HepG2 (cell line): ENCODE measurements around the gene CREB3. TPM values are rescaled to one million over a fixed set of nuclear protein-coding genes. Genes with fewer than 3 reads are reported as not detected.
A peak's percentile ranks its signal among the peaks of the same experiment; 100 is the strongest.

Source experiments
- ATRX ChIP-seq: sonication (generic); formaldehyde crosslinking; IDR thresholded peaks from 2 replicates; pipeline ENCODE4 v1.4.0; 2020; ENCODE audit warnings: missing genetic modification reagents, borderline replicate concordance
- CREM ChIP-seq, 2 experiments: sonication (generic) in 1 of 2; formaldehyde crosslinking in 1 of 2; IDR thresholded peaks; 2 replicates each; pipeline versions ENCODE4 v1.4.0 to v1.6.1; 2016 to 2020; ENCODE audit warnings: antibody characterized with exemption in 1 of 2, mild to moderate bottlenecking in 1 of 2, missing genetic modification reagents in 1 of 2
- HNRNPL ChIP-seq: fragments of 200-400 bp; formaldehyde crosslinking; IDR thresholded peaks from 2 replicates; pipeline ENCODE4 v1.6.1; 2017; ENCODE audit warnings: mild to moderate bottlenecking, low read depth, low read length
- MTA1 ChIP-seq: sonication (generic); formaldehyde crosslinking; IDR thresholded peaks from 2 replicates; pipeline ENCODE4 v1.4.0; 2020; ENCODE audit warnings: missing genetic modification reagents, mild to moderate bottlenecking, borderline replicate concordance
- NCOR1 ChIP-seq: fragments of 200-600 bp; sonication (generic); IDR thresholded peaks from 2 replicates; pipeline ENCODE4 v1.7.0; 2017; ENCODE audit warnings: antibody characterized with exemption, low read length, borderline replicate concordance
- POLR2AphosphoS2 ChIP-seq: IDR thresholded peaks from 2 replicates; pipeline ENCODE4 v1.6.1; 2011; ENCODE audit warnings: low read depth, low read length, improper control_type of control experiment
- RAD51 ChIP-seq: fragments of 450-650 bp; IDR thresholded peaks from 2 replicates; pipeline ENCODE4 v1.6.1; 2016; ENCODE audit warnings: borderline replicate concordance
- REPIN1 ChIP-seq: sonication (generic); formaldehyde crosslinking; IDR thresholded peaks from 2 replicates; pipeline ENCODE4 v1.8.0; 2022; ENCODE audit warnings: missing genetic modification reagents, low read depth, mild to moderate bottlenecking, borderline replicate concordance
- REXO4 ChIP-seq: sonication (generic); formaldehyde crosslinking; IDR thresholded peaks from 2 replicates; pipeline ENCODE4 v1.8.0; 2022; ENCODE audit warnings: missing genetic modification reagents, mild to moderate bottlenecking, borderline replicate concordance
- SMC3 ChIP-seq: IDR thresholded peaks from 2 replicates; pipeline ENCODE4 v1.6.1; 2011; ENCODE audit warnings: low read length, improper control_type of control experiment
- SRY ChIP-seq: sonication (generic); formaldehyde crosslinking; IDR thresholded peaks from 2 replicates; pipeline ENCODE4 v1.8.0; 2022; ENCODE audit warnings: mild to moderate bottlenecking, missing genetic modification reagents
- STAG1 ChIP-seq: sonication (generic); formaldehyde crosslinking; IDR thresholded peaks from 2 replicates; pipeline ENCODE4 v1.4.0; 2020; ENCODE audit warnings: missing genetic modification reagents
- XRCC5 ChIP-seq: fragments of 200-400 bp; formaldehyde crosslinking; optimal IDR thresholded peaks from 2 replicates; pipeline ENCODE3; 2017; ENCODE audit warnings: mild to moderate bottlenecking, low read length
- ZFP41 ChIP-seq: sonication (generic); formaldehyde crosslinking; IDR thresholded peaks from 2 replicates; pipeline ENCODE4 v1.4.0; 2020; ENCODE audit warnings: mild to moderate bottlenecking, missing genetic modification reagents, borderline replicate concordance
- ZFX ChIP-seq: sonication (generic); formaldehyde crosslinking; IDR thresholded peaks from 2 replicates; pipeline ENCODE4 v1.4.0; 2020; ENCODE audit warnings: mild to moderate bottlenecking, low read depth, missing genetic modification reagents, moderate library complexity
- ZNF24 ChIP-seq: fragments of 450-650 bp; IDR thresholded peaks from 2 replicates; pipeline ENCODE4 v1.6.1; 2017; ENCODE audit warnings: antibody characterized with exemption, mild to moderate bottlenecking
- ZNF496 ChIP-seq: sonication (generic); formaldehyde crosslinking; IDR thresholded peaks from 2 replicates; pipeline ENCODE4 v1.8.1; 2023; ENCODE audit warnings: mild to moderate bottlenecking, moderate library complexity, missing genetic modification reagents; ENCODE audit not compliant: insufficient replicate concordance
- ZNF558 ChIP-seq: sonication (generic); formaldehyde crosslinking; IDR thresholded peaks from 2 replicates; pipeline ENCODE4 v1.9.0; 2022; ENCODE audit warnings: mild to moderate bottlenecking, missing genetic modification reagents, borderline replicate concordance
- ZNF589 ChIP-seq: sonication (generic); formaldehyde crosslinking; conservative IDR thresholded peaks from 2 replicates; pipeline ENCODE4 v1.8.0; 2022; ENCODE audit warnings: mild to moderate bottlenecking, moderate library complexity, missing genetic modification reagents
- ZNF614 ChIP-seq: IDR thresholded peaks from 2 replicates; pipeline ENCODE4 v1.6.1; 2018; ENCODE audit warnings: missing biosample characterization, missing genetic modification reagents, inconsistent platforms, borderline replicate concordance
- ZNF761 ChIP-seq: sonication (generic); formaldehyde crosslinking; conservative IDR thresholded peaks from 2 replicates; pipeline ENCODE4 v1.4.0; 2020; ENCODE audit warnings: mild to moderate bottlenecking, missing genetic modification reagents
- ZNF775 ChIP-seq: sonication (generic); formaldehyde crosslinking; IDR thresholded peaks from 2 replicates; pipeline ENCODE4 v1.4.0; 2020; ENCODE audit warnings: missing genetic modification reagents, mild to moderate bottlenecking, moderate library complexity, borderline replicate concordance
- ZNF839 ChIP-seq: sonication (generic); formaldehyde crosslinking; IDR thresholded peaks from 2 replicates; pipeline ENCODE4 v1.4.0; 2020; ENCODE audit warnings: missing genetic modification reagents, mild to moderate bottlenecking, borderline replicate concordance
- ZSCAN20 ChIP-seq: sonication (generic); formaldehyde crosslinking; IDR thresholded peaks from 2 replicates; pipeline ENCODE4 v1.4.0; 2020; ENCODE audit warnings: missing genetic modification reagents, mild to moderate bottlenecking, borderline replicate concordance
- polyA plus RNA-seq, 8 experiments: library from polyadenylated mRNA; depleted of rRNA in 3 of 8; stranded (reverse) in 7 of 8; unstranded in 1 of 8; fragments of >200 nt; fragmentation: Illumina TruSeq in 4 of 8; extraction: Trizol in 4 of 8; gene quantifications; 2 replicates each; pipeline versions ENCODE4 v1.2.1 to v1.2.3, GENCODE V29; 2011 to 2016; ENCODE audit warnings: low read depth in 4 of 8, missing spikeins in 1 of 8, mixed read lengths in 1 of 8; ENCODE audit not compliant: insufficient read depth in 1 of 8
- total RNA-seq, 5 experiments: library from RNA; depleted of rRNA; stranded (reverse); fragments of >200 nt; fragmentation: Illumina TruSeq; extraction: Trizol; gene quantifications; 2 replicates each; pipeline ENCODE4 v1.2.3, GENCODE V29; 2016; ENCODE audit warnings: low read depth in 1 of 5
- TF ChIP-seq, protein P1 (sequence below): sonication (generic); formaldehyde crosslinking; IDR thresholded peaks from 2 replicates; pipeline ENCODE4 v1.5.0; 2020; ENCODE audit warnings: mild to moderate bottlenecking, missing genetic modification reagents, borderline replicate concordance
- TF ChIP-seq, protein P2 (sequence below): sonication (generic); formaldehyde crosslinking; IDR thresholded peaks from 2 replicates; pipeline ENCODE4 v1.4.0; 2020; ENCODE audit warnings: mild to moderate bottlenecking, missing genetic modification reagents

CREB3 gene
- total and polyA plus RNA-seq, 2 of the 13 experiments (the other 11 are each of a cell fraction or from before 2014, with no cell fraction given), result 11.1 to 34.2 TPM

DNA sequence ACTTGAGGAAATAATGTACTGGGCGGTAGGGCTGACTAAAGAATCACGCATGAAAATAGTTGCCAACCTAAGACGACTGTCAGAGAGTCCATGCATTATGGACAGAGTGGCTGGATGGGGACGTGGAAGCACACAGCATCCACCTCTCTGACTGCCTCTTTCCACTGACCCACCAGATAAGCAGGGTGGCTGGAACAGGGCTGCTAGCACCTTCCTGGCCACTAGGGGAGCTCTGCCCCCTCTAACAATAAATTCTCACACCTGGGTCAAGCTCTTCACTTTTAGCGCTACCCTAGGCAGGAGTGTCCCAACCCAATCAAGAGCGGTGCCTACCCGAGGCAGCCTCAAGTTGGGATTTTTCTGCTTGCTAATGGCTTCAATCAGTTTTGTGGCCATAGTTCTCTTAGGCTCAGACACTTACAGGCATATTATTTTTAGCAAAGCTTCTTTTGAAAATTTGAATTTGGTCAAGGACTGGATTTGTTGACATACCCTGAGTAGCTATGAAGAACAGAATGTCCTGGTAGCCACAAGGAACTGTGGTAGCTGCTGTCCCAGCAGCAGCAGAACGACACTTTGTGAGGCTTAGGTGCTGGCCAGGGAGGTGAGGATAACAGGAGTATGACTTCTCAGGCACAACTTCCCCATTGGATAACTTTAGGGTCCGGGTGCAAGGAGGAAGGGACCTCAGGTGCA lies 35.8 kb upstream of the CREB3 start (continued):
- TF ChIP-seq, protein P1, sequence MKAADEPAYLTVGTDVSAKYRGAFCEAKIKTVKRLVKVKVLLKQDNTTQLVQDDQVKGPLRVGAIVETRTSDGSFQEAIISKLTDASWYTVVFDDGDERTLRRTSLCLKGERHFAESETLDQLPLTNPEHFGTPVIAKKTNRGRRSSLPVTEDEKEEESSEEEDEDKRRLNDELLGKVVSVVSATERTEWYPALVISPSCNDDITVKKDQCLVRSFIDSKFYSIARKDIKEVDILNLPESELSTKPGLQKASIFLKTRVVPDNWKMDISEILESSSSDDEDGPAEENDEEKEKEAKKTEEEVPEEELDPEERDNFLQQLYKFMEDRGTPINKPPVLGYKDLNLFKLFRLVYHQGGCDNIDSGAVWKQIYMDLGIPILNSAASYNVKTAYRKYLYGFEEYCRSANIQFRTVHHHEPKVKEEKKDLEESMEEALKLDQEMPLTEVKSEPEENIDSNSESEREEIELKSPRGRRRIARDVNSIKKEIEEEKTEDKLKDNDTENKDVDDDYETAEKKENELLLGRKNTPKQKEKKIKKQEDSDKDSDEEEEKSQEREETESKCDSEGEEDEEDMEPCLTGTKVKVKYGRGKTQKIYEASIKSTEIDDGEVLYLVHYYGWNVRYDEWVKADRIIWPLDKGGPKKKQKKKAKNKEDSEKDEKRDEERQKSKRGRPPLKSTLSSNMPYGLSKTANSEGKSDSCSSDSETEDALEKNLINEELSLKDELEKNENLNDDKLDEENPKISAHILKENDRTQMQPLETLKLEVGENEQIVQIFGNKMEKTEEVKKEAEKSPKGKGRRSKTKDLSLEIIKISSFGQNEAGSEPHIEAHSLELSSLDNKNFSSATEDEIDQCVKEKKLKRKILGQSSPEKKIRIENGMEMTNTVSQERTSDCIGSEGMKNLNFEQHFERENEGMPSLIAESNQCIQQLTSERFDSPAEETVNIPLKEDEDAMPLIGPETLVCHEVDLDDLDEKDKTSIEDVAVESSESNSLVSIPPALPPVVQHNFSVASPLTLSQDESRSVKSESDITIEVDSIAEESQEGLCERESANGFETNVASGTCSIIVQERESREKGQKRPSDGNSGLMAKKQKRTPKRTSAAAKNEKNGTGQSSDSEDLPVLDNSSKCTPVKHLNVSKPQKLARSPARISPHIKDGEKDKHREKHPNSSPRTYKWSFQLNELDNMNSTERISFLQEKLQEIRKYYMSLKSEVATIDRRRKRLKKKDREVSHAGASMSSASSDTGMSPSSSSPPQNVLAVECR (CRISPR knock-in tag), result peak; percentile 23; the same call in 1 of the 2 replicates
- TF ChIP-seq RAD51 (no peak), MTA1 (CRISPR knock-in tag) (no peak), ZNF614 (no peak), ZNF839 (CRISPR knock-in tag) (no peak), POLR2AphosphoS2 (no peak), ZSCAN20 (CRISPR knock-in tag) (no peak), SRY (CRISPR knock-in tag) (no peak), STAG1 (CRISPR knock-in tag) (peak; percentile 61), NCOR1 (no peak), HNRNPL (no peak), SMC3 (peak; percentile 80), ZNF24 (no peak), ZNF775 (CRISPR knock-in tag) (no peak), CREM (IDR thresholded peaks at IDR 0.05) (no peak), CREM (CRISPR knock-in tag; IDR thresholded peaks at IDR 0.05) (no peak), ZNF761 (no peak), XRCC5 (peak; percentile 75), ATRX (CRISPR knock-in tag) (no peak), REXO4 (no peak), ZFX (CRISPR knock-in tag) (no peak), REPIN1 (CRISPR knock-in tag) (0 out of 2 replicates have a peak, but pooled peaks have one; percentile 50), ZNF589 (CRISPR knock-in tag) (no peak), ZNF558 (CRISPR knock-in tag) (no peak), ZNF496 (CRISPR knock-in tag) (no peak), ZFP41 (CRISPR knock-in tag) (no peak)
- TF ChIP-seq, protein P2, sequence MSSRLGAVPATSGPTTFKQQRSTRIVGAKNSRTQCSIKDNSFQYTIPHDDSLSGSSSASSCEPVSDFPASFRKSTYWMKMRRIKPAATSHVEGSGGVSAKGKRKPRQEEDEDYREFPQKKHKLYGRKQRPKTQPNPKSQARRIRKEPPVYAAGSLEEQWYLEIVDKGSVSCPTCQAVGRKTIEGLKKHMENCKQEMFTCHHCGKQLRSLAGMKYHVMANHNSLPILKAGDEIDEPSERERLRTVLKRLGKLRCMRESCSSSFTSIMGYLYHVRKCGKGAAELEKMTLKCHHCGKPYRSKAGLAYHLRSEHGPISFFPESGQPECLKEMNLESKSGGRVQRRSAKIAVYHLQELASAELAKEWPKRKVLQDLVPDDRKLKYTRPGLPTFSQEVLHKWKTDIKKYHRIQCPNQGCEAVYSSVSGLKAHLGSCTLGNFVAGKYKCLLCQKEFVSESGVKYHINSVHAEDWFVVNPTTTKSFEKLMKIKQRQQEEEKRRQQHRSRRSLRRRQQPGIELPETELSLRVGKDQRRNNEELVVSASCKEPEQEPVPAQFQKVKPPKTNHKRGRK (CRISPR knock-in tag), result no peak
